Epithelial cell of esophagus (primary cell): Measurements from ENCODE around the gene CERK.

Experiments
- DNase-seq: peaks from one replicate; pipeline ENCODE4 v3.0.0; 2010; ENCODE audit warnings: low read depth
- H3K4me3 ChIP-seq: 2 replicates; pipeline ENCODE4 v1.5.1; 2011; ENCODE audit warnings: mild to moderate bottlenecking, low read length, control low read depth
- CTCF ChIP-seq: IDR thresholded peaks from 2 replicates; pipeline ENCODE4 v1.5.1; 2011; ENCODE audit warnings: low read depth, mild to moderate bottlenecking, low read length, control low read depth, inconsistent platforms; ENCODE audit not compliant: insufficient read depth; ENCODE audit errors: missing control alignments

Gene CERK

GRCh38 chr22:46753360-46753759 lies 15.3 kb upstream of the CERK start:
- no peak for TF ChIP-seq CTCF
- H3K4me3 ChIP-seq, result no peak overlapping the region
- DNase-seq, result no peak

- TF ChIP-seq CTCF, result no peak
- H3K4me3 ChIP-seq, result no peak overlapping the region
- DNase-seq, result no peak
These were observed 14.9 kb upstream of the CERK start for GRCh38 chr22:46752988-46753310.

DNA sequence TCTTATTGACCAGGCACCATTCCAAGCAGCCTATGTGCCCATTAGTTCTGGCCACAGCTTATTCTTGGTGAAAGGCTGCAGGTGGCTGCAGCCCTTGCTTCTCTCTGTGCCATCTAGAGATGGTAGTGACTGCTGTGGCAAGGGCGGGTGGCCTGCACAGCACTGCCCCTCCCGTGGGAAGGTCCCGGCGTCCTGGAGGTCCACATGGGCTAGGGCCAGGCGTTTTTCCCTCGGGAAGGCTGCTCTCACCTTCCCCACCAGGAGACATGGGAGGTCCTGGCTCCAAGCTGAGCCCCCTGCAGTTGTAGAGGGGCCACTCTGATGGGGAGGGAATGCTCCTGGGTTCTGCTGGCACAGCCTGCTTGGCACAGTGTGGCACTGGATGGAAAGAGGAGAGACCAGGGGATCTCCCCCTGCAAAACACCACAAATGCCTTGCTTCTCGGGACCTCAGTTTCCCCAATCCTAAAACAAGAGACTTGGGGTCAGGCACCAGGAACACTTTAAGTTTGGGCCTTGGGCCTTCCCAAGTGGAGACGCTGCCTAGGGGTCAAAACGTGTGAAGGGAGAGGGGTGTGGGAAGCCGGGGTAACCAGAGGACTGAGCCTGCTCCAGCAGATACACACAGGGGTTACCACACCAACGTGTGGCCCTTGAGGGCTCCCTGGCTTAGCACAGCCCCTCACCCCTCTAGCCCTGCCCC lies 14.4 kb upstream of the CERK start:
- TF ChIP-seq CTCF, result no peak
- no peak overlapping the region for H3K4me3 ChIP-seq
- DNase-seq, result no peak

DNA sequence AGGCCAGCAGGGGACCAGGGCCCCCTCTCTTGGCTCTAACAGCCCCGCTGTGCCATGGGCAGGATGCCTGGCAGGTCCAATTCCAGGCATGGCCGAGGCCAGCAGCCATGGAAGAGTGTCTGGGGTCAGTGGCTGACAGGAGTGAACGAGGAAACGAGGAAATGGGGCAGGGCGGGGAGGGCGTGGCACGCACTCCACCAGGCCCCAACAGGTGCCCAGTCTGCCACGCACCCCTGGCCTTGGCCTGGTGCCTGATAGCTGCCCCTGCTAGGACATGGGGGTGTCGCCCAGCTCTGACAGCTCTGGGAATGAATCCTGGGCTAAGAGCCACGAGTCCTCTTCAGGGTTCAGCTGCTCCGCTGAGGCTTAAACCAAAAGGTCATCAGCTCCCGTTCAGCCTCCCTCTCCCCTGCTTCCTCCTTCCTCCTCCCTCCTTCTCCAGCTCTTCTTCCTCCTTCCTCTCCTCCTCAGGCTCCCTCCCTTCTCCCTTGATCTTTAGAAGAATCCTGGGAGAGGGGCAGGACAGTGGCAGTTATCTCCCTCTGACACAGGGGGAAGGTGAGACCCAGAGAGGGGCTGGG lies 12.9 kb upstream of the CERK start:
- H3K4me3 ChIP-seq, result no peak overlapping the region
- TF ChIP-seq CTCF, result no peak
- no peak for DNase-seq

- no peak for DNase-seq
- no peak for TF ChIP-seq CTCF
- no peak overlapping the region for H3K4me3 ChIP-seq
These were observed 12.4 kb upstream of the CERK start for GRCh38 chr22:46750530-46750800.

GRCh38 chr22:46749682-46750529 lies 11.9 kb upstream of the CERK start:
- no peak for DNase-seq
- no peak for TF ChIP-seq CTCF
- no peak overlapping the region for H3K4me3 ChIP-seq
